C4-2B (cell line): ENCODE measurements around the gene SCN9A.

ENCODE experiments used
- ZFX ChIP-seq: fragments of 450-650 bp; IDR thresholded peaks from 2 replicates; pipeline ENCODE4 v1.6.1; 2017
- TF ChIP-seq, protein P1 (sequence below): fragments of 450-650 bp; conservative IDR thresholded peaks from 2 replicates; pipeline ENCODE4 v1.5.1; 2017; ENCODE audit warnings: mild to moderate bottlenecking

DNA sequence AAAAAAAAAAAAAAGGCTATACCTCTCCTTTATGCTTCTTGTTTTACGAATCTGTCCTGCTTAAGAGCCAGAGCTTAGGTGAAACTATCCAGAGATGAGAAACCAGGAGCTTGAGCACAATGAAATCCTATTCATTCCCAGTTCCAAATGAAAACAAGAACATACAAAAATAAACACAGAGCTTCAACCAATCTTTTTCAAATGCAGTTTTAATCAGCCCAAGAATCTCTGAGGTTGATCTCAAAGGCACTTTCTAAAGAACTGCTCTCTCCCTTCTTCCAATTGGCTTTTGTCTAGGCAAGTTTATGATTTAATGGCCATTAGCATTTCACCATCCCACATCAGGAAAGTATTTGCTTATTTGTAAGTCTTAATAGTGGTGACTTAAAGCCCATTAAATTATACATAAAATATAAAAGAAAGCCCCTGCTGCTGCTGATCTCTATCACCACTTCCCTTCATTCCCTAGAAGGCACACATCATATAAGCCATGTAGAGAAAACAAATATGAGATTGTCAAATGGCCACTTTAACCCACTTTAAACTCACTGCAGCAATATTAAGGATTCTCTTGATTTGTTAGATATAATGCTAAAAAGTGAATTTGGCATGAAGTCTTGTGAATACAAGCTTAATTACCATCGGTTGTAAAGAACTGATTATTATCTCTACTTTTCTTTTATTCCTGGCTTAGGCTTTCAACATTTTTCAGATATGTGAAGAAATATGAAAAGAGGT is 29.3 kb upstream of the SCN9A start:
- TF ChIP-seq, protein P1, sequence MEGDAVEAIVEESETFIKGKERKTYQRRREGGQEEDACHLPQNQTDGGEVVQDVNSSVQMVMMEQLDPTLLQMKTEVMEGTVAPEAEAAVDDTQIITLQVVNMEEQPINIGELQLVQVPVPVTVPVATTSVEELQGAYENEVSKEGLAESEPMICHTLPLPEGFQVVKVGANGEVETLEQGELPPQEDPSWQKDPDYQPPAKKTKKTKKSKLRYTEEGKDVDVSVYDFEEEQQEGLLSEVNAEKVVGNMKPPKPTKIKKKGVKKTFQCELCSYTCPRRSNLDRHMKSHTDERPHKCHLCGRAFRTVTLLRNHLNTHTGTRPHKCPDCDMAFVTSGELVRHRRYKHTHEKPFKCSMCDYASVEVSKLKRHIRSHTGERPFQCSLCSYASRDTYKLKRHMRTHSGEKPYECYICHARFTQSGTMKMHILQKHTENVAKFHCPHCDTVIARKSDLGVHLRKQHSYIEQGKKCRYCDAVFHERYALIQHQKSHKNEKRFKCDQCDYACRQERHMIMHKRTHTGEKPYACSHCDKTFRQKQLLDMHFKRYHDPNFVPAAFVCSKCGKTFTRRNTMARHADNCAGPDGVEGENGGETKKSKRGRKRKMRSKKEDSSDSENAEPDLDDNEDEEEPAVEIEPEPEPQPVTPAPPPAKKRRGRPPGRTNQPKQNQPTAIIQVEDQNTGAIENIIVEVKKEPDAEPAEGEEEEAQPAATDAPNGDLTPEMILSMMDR = no peak
- TF ChIP-seq ZFX = no peak
